NOMO-1 (cell line): ENCODE data around the gene CRPPA.

Experiments
- DNase-seq, 2 experiments: peaks; one replicate each; lab custom pipeline; 2025; ENCODE audit not compliant: unreplicated experiment in 2 of 2; lab: John Stamatoyannopoulos, UW

CRPPA gene

DNA sequence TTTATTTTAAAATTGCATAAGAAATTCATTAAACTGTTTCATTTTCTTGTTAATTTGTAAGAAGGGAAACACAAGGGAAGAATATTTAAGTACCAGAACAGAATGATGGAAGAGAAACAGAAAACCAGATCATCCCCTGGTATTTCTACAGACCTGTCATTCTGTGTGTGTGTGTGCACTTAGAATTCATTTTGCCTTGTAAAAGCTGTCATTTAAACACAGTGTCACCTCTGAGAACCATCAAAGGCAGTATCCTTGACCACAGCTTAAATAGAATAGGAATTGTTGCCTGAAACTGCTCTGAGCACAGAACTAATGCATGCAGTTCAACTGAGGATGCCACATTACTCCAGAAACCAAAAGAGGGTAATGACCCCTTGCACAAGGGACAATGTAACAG is 6.8 kb upstream of the CRPPA start:
- DNase-seq, result no peak

GRCh38 chr7:16423761-16424160 is 2.4 kb upstream of the CRPPA start:
- DNase-seq, result no peak

- DNase-seq, result no peak
Observed at GRCh38 chr7:16422917-16423316, 1.6 kb upstream of the CRPPA start.

- DNase-seq, result peak; percentile 67
Observed at GRCh38 chr7:16422103-16422435, 731 bp upstream of the CRPPA start.

- DNase-seq, result peak; percentile 74 to 84
Observed at GRCh38 chr7:16420649-16421332, 547 bp downstream of the CRPPA start.

DNA sequence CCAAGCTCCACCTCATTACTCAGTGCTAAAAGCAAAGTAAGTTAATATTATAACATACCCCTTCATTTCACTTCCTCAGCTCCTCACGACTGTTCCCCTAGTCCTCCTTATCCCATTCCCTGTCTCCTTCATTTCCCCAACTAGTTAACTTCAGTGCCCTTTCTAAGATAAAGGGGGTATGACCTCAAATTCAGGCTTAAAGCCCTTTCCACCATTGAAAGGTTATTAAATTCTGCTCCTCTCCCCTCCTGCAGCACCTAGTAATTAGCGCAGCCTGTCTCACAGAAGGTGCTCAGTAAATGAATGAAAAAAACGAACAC is 1.0 kb downstream of the CRPPA start:
- no peak for DNase-seq

DNA sequence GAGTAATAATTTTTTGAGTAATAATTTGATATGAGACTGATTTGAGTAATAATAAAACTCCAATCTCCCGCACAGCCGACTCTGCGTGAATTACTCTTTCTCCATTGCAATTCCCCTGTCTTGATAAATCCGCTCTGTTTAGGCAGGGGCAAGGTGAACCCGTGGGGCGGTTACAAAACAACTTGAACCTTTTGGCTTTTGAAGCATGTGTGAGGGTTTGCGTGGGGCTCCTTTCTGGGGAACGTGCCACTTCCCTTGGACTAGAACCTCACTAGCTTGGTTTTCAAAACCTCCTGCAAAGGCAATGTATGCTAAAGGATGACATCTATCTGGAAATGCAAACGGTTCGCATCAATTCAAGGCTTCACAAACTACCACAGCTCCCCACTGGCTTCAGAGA is 1.5 kb downstream of the CRPPA start:
- DNase-seq, result no peak

- no peak for DNase-seq
Observed at GRCh38 chr7:16419126-16419525, 2.2 kb downstream of the CRPPA start.

- no peak for DNase-seq
Observed at GRCh38 chr7:16417906-16418305, 3.4 kb downstream of the CRPPA start.

GRCh38 chr7:16416289-16417282 is 4.8 kb downstream of the CRPPA start:
- DNase-seq, result no peak

GRCh38 chr7:16412274-16413254 is 8.8 kb downstream of the CRPPA start:
- no peak for DNase-seq

DNA sequence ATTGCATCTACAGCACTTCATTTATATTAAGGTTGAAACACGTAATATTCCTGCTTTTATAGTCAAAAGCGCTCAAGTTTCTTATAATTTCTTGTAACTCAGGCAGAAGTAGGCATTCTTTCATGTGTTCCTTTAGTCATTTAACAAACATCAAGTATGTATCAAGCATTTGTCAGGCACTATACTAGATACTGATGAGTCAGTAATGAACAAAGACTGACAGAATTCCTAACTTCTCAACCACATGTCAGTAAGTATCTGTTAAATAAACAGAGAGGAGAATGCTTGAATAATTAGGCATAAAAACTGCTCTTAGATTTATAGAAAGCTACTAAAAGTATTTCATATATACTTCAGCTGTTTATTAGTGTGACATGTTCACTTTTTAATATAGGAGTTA is 9.9 kb downstream of the CRPPA start:
- no peak for DNase-seq

DNA sequence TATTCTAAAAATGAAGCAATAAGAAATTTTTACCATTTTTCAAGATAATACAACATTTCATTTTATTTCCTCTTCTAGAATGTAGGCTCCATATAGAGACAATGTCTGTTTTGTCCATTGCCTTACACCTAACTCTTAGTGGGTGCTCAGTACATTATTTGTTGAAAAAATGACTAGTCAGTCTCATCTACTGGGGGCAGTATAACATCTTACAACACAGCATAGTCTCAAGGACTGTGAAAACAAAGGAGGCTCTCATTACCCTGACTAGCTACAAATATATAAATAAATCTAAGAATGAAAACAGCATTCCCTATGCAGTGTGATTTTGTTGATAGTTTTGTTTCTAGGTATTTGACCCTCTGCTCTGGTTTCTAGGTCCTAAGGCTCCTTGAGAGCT is 11.6 kb downstream of the CRPPA start:
- no peak for DNase-seq

DNA sequence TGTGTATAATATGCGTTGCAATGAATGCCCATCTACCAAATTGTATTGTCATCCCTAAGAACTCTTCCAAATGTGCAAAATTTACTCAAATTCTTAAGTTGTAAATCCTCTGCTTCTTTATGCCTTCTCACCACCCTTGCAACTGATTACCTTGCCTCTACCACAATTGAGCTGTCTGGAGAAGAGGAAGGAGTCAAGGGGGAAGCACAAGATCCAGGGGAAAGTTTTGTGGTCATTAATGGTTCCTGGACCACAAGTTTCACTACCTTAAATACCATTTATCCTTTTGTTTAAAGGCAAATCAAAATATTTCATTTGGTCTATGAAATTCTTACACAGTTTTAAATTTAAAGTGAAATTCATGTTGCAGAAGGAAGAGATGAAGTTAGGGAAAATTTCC is 16.7 kb downstream of the CRPPA start:
- peak; percentile 78 to 89 for DNase-seq

- no peak for DNase-seq
Observed at GRCh38 chr7:16403475-16403874, 17.9 kb downstream of the CRPPA start.

- DNase-seq, result no peak
Observed at GRCh38 chr7:16402940-16403339, 18.4 kb downstream of the CRPPA start.

DNA sequence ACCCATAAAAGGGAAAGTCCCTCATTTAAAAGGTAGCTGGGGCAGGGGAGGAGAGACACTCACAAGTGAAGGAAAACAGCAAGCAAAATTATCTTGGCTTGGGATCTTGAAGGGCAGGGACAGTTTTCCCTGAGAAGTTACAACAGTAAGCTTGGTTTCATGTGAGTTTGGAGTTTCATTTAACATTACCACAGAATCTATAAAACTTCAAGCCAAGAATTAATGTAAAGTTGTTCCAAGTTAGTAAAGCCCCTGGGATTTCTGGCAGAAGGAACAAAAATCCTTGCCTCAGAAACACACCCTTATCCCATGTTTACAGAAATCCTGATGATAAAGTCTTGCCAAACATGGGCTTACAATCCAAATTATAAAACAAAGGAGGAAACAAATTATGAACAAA is 19.2 kb downstream of the CRPPA start:
- DNase-seq, result no peak

GRCh38 chr7:16400893-16401275 is 20.5 kb downstream of the CRPPA start:
- DNase-seq, result no peak

DNA sequence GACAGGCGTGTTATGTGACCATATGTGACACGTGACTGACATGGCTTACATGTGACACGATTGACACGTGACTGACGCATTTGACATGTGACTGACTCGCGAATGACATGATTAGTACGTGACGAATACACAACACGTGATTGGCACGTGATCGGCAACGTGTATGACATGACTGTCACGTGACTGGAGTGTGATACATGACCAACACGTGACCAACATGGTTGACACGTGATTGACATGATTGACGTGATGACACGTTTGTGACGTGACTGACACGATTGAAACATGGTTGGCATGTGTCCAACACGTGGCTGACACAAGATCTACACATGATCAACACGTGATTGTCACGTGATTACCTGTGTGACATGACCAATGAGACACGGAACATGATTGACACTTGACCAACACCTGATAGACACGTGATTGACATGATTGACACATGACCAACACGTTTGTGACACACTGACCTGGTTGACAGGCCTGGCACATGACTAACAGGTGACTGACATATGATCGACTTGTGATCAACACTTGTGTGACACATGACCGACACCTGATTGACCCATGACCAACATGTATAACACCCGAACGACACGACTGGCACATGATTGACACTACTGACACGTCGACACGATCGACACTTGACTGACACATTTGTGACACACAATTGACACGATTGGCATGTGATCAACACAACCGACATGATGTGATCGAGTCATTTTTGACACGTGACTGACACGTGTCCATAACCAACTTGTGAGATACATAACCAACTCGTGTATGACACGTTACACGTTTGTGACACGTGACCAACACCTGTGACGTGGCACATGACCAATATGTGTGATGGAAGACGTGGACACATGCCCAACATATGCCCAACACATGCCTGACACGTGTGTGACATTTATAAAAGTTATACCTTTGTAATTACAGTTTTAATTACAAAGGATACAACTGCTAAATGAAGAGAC is 21.1 kb downstream of the CRPPA start:
- DNase-seq, result no peak

- DNase-seq, result no peak
Observed at GRCh38 chr7:16399265-16399831, 22.0 kb downstream of the CRPPA start.
